ENCODE measurements around the gene NOP14. TPM values are rescaled to one million over a fixed set of nuclear protein-coding genes. Genes with fewer than 3 reads are reported as not detected.

The NOP14 gene
- total RNA-seq, 3 donors from 2014 or later = 18.2 to 23.8 (median 23.5) TPM

DNA sequence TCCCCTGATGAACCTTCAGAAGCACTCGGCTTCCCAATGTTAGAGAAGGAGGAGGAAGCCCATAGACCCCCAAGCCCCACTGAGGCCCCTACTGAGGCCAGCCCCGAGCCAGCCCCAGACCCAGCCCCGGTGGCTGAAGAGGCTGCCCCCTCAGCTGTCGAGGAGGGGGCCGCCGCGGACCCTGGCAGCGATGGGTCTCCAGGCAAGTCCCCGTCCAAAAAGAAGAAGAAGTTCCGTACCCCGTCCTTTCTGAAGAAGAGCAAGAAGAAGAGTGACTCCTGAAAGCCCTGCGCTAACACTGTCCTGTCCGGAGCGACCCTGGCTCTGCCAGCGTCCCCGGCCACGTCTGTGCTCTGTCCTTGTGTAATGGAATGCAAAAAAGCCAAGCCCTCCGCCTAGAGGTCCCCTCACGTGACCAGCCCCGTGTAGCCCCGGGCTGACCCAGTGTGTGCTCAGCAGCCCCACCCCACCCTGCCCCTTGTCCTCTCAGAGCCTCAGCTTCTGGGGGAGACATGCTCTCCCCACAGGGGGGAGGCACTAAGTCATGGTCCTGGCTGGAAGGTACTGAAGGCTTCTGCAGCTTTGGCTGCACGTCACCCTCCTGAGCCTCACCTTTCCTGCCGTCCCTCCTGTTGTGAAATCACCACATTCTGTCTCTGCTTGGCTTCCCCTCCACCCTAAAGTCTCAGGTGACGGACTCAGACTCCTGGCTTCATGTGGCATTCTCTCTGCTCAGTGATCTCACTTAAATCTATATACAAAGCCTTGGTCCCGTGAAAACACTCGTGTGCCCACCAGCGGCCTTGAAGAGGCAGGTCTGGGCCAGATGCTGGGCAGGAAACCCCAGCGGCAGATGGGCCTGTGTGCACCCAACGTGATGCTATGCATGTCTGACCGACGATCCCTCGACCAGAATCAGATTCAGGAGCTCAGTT, 34.7 kb downstream of the NOP14 start:
- TF ChIP-seq, protein P1, sequence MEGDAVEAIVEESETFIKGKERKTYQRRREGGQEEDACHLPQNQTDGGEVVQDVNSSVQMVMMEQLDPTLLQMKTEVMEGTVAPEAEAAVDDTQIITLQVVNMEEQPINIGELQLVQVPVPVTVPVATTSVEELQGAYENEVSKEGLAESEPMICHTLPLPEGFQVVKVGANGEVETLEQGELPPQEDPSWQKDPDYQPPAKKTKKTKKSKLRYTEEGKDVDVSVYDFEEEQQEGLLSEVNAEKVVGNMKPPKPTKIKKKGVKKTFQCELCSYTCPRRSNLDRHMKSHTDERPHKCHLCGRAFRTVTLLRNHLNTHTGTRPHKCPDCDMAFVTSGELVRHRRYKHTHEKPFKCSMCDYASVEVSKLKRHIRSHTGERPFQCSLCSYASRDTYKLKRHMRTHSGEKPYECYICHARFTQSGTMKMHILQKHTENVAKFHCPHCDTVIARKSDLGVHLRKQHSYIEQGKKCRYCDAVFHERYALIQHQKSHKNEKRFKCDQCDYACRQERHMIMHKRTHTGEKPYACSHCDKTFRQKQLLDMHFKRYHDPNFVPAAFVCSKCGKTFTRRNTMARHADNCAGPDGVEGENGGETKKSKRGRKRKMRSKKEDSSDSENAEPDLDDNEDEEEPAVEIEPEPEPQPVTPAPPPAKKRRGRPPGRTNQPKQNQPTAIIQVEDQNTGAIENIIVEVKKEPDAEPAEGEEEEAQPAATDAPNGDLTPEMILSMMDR (IDR thresholded peaks at IDR 0.05) = no peak
- Histone ChIP-seq H3K36me3 (ENCODE audit: low read depth) (peaks cover 5% of the 10 kb centered on the region), H3K9me3 (no peaks in the 10 kb centered on the region), H3K4me1 (ENCODE audit: low read depth) (peaks cover 18% of the 10 kb centered on the region), H3K4me3 (no peak overlapping the region)
- DNase-seq = peak in 2 of 3 donors; percentile 17 to 43
- intact Hi-C loops (cut with DNase I, micrococcal nuclease) = no loop called here
- ATAC-seq = no peak

DNA sequence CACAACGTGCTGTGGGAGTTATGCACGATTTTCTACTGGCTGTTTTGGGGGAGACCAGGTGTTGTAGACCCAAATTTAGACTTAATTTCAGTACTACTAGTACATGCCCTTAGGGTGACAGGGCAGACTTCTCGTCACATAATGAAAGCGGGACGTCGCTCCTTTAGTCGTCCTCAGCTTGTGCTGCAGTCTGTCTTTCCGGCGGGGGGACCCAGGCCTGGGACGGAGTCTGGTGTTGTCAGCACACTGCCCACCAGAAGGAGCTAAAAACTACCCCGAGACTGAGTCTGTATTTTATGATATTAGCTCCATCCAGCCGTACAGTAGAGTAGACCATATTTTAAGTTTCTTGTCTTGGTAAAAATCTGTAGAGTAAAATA, 35.5 kb downstream of the NOP14 start:
- DNase-seq = peak in 1 of 3 donors; percentile 39
- intact Hi-C loops (cut with DNase I, micrococcal nuclease) = no loop called here
- no peak overlapping the region for H3K4me3 ChIP-seq
- TF ChIP-seq, protein P1 (IDR thresholded peaks at IDR 0.05) = no peak
- peaks cover 18% of the 10 kb centered on the region for H3K4me1 ChIP-seq (ENCODE audit: low read depth)
- no peak for ATAC-seq
- no peaks in the 10 kb centered on the region for H3K9me3 ChIP-seq
- H3K36me3 ChIP-seq (ENCODE audit: low read depth) = peaks cover 5% of the 10 kb centered on the region

DNA sequence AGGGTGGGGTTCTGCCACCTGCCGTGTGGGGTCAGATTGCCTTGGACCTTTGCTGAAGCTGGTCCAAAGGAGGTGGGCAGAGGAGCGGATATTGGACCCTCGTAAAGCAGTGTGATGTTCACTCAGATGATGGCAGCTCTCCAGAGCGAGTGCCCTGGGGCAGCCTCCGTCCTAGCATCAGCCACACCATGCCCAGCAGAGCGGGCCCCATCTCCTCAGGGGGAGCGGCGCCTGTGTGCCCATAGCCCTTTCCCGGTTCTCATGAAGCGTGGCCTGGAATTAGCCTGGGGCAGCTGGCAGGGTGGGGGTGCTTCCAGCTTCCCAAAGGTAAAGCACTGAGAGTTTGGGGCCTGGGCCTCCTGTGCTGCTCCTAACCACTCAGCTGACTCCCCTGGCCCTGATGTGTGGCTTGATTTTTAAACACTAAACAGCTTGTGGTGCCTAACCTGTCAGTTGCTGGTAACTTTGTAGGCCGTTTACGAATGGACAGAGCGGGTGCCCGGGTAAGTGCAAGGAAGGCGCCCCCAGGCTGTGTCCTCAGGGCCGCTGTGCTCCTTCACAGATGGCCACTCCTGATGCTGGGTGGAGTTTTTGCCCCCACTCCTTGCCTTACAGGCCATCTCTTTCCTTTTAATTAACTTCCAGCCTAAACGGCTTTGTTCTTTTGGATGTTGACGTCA, 36.0 kb downstream of the NOP14 start:
- DNase-seq = peak in 2 of 3 donors; percentile 25 to 36
- intact Hi-C loops (cut with DNase I, micrococcal nuclease) = no loop called here
- ATAC-seq = no peak
- TF ChIP-seq, protein P1 (IDR thresholded peaks at IDR 0.05) = no peak
- Histone ChIP-seq H3K9me3 (no peaks in the 10 kb centered on the region), H3K4me3 (no peak overlapping the region), H3K36me3 (ENCODE audit: low read depth) (peaks cover 5% of the 10 kb centered on the region), H3K4me1 (ENCODE audit: low read depth) (peaks cover 21% of the 10 kb centered on the region)

DNA sequence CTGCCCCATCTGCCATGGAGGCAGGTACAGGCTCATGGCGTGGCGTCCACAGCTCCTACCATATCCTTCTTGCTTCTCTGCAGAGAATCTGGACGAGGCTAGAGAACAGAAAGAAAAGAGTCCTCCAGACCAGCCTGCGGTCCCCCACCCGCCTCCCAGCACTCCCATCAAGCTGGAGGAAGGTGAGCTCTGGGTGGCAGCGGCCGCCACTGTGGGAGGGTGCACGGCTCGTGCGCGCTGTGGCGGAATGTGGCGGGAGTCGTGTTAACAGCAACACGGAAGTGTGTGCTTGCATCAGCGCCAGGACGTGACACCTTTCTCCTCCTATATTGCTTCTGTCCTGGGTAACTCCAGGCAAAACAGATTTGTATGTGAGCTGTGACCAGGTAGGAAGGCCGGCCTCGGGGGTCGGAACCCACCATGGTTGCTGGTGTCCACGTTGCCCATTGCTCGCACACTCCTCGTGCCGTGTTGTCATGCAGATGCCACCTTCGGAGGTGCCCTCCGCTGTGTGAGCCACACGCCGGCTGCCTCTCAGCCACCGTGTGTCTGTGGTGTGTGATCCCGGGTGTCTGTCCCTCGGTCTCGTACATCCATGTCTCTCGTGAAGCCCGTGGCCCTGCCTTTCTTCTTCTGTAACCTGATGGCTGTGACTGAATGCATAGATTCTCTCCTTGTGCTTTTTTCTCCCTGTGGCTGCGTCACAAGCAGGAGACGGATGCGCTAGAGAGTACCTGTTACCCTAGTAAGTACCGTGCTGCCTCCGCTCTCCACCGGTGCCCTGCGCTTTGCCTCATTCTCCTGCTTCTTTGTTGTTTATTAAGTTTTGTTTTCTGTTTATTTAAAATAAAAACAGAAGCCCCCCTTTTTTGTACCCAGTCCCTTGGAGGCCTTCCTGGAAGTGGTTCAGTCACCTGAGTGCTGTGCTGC, 37.0 kb downstream of the NOP14 start:
- intact Hi-C loops (cut with DNase I, micrococcal nuclease) = no loop called here
- H3K36me3 ChIP-seq (ENCODE audit: low read depth) = peaks cover 5% of the 10 kb centered on the region
- ATAC-seq (no peak), DNase-seq (peak in 2 of 3 donors; percentile 21 to 45)
- H3K4me3 ChIP-seq = no peak overlapping the region
- TF ChIP-seq, protein P1 (IDR thresholded peaks at IDR 0.05) = no peak
- no peaks in the 10 kb centered on the region for H3K9me3 ChIP-seq
- peaks cover 18% of the 10 kb centered on the region for H3K4me1 ChIP-seq (ENCODE audit: low read depth)

DNA sequence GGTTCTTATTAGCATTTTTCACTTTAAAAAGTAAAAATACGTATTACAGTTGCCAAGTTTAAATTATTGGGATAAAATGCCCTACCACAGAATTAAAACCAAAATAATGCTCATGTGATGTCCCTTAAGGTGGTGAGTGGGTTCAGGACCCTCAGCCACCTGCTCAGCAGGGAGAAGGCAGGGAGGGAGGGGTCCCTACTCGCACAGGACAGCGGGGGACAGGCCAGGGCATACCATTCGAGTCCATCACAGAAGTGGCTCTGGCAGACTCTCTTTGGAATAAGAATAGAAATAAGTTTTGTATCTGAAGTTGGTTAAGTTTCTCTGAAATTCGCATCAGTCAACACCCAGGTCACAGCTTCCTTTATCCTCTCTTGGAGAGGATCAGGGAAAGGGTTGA, 37.7 kb downstream of the NOP14 start:
- H3K36me3 ChIP-seq (ENCODE audit: low read depth) = peaks cover 5% of the 10 kb centered on the region
- no peaks in the 10 kb centered on the region for H3K9me3 ChIP-seq
- H3K4me3 ChIP-seq = no peak overlapping the region
- TF ChIP-seq, protein P1 (IDR thresholded peaks at IDR 0.05) = no peak
- DNase-seq (peak in 1 of 3 donors; percentile 19), ATAC-seq (no peak)
- H3K4me1 ChIP-seq (ENCODE audit: low read depth) = peaks cover 11% of the 10 kb centered on the region
- intact Hi-C loops (cut with DNase I, micrococcal nuclease) = no loop called here

Measured in mucosa of descending colon (tissue), 3 donors.